HCT116 (cell line): ENCODE results near the gene C17orf100. TPM values are rescaled to one million over a fixed set of nuclear protein-coding genes. Genes with fewer than 3 reads are reported as not detected.

Experiments
- ATAC-seq: fragments of 200-7000 bp; cut with Tn5 transposase; 2 replicates; pipeline ENCODE4 v1.9.1; 2020; ENCODE audit warnings: mild to moderate bottlenecking, moderate library complexity
- BruUV-seq: library from RNA; stranded (reverse); fragments of 400-500 nt; replicated peaks from 2 replicates; lab custom pipeline; 2021; lab: Mats Ljungman, UMichigan
- CTCF ChIA-PET: fragments of 300-600 bp; sonication (Branson Sonifier 250); formaldehyde crosslinking; loops from one replicate; lab custom pipeline; 2021; ENCODE audit warnings: antibody characterized with exemption; lab: Charles Lee
- POLR2A ChIA-PET: fragments of 300-600, 350-600 bp; sonication (Branson Sonifier 250); formaldehyde crosslinking; loops from one replicate; lab custom pipeline; 2021; ENCODE audit warnings: antibody characterized with exemption; lab: Charles Lee
- RAD21 ChIA-PET, 2 experiments: fragments of 300-600 bp; sonication (Branson Sonifier 250); formaldehyde crosslinking; loops; one replicate each; lab custom pipeline; 2023; ENCODE audit warnings: low total read pairs in 2 of 2; ENCODE audit not compliant: uncharacterized antibody in 2 of 2, unreplicated experiment in 2 of 2, low non-redundant PET in 1 of 2; lab: Charles Lee
- DNase-seq: peaks from one replicate; pipeline ENCODE4 v3.0.0-alpha.2; 2010; ENCODE audit warnings: low read depth, low spot score
- H2AFZ ChIP-seq: fragments of 200-600 bp; shearing (Covaris generic), sonication (generic); 2 replicates; pipeline ENCODE4 v1.6.1; 2017; ENCODE audit warnings: low read depth, mixed run types, mixed read lengths, antibody characterized with exemption, low read length; ENCODE audit not compliant: poor library complexity, severe bottlenecking
- H3K27ac ChIP-seq: 2 replicates; pipeline ENCODE4 v1.5.1; 2012; ENCODE audit warnings: low read depth, low read length
- H3K27me3 ChIP-seq: fragments of 200-600 bp; sonication (generic); 2 replicates; pipeline ENCODE4 v1.6.1; 2016; ENCODE audit warnings: mixed run types, low read length, mixed read lengths; ENCODE audit not compliant: insufficient read depth
- H3K36me3 ChIP-seq, 2 experiments: fragments of 200-500 bp in 1 of 2; fragments of 200-600 bp in 1 of 2; sonication (Bioruptor generic) in 1 of 2; sonication (generic) in 1 of 2; 2 replicates each; pipeline versions ENCODE4 v1.5.1 to v1.6.1; 2014 to 2016; ENCODE audit warnings: low read length in 2 of 2, inconsistent platforms in 1 of 2, mixed read lengths in 1 of 2, mixed run types in 1 of 2; ENCODE audit not compliant: insufficient read depth in 2 of 2, control insufficient read depth in 1 of 2
- H3K4me1 ChIP-seq, 2 experiments: fragments of 200-600 bp in 1 of 2; sonication (generic) in 1 of 2; 2 replicates each; pipeline versions ENCODE4 v1.5.1 to v1.6.1; 2012 to 2017; ENCODE audit warnings: low read length in 2 of 2, inconsistent platforms in 1 of 2, mild to moderate bottlenecking in 1 of 2, mixed read lengths in 1 of 2, mixed run types in 1 of 2, moderate library complexity in 1 of 2; ENCODE audit not compliant: insufficient read depth in 2 of 2, control insufficient read depth in 1 of 2
- H3K4me2 ChIP-seq: fragments of 200-600 bp; sonication (generic); 2 replicates; pipeline ENCODE4 v1.6.1; 2017; ENCODE audit warnings: mixed run types, low read length, mixed read lengths
- H3K4me3 ChIP-seq, 2 experiments: fragments of 200-600 bp in 1 of 2; sonication (generic) in 1 of 2; replicated peaks in 1 of 2; 2 replicates each; pipeline ENCODE4 v1.5.1; 2011 to 2016; ENCODE audit warnings: low read length in 2 of 2, control low read depth in 1 of 2, low read depth in 1 of 2, mild to moderate bottlenecking in 1 of 2, mixed read lengths in 1 of 2, mixed run types in 1 of 2
- H3K79me2 ChIP-seq: fragments of 200-600 bp; sonication (generic); 2 replicates; pipeline ENCODE4 v1.6.1; 2017; ENCODE audit warnings: mild to moderate bottlenecking, mixed run types, low read length, moderate library complexity, mixed read lengths; ENCODE audit not compliant: insufficient read depth
- H3K9ac ChIP-seq: fragments of 200-600 bp; sonication (generic); 2 replicates; pipeline ENCODE4 v1.6.1; 2016; ENCODE audit warnings: low read length, mixed read lengths
- H3K9me2 ChIP-seq: fragments of 200-600 bp; sonication (generic), shearing (Covaris generic); 2 replicates; pipeline ENCODE4 v1.6.1; 2017; ENCODE audit warnings: mixed run types, mild to moderate bottlenecking, moderate library complexity; ENCODE audit not compliant: insufficient read depth
- H3K9me3 ChIP-seq, 2 experiments: fragments of 200-500 bp in 1 of 2; fragments of 200-600 bp in 1 of 2; sonication (Bioruptor generic) in 1 of 2; sonication (generic) in 1 of 2; 2 replicates each; pipeline ENCODE4 v1.6.1; 2014 to 2017; ENCODE audit warnings: low read length in 2 of 2, mixed read lengths in 2 of 2, inconsistent platforms in 1 of 2, low read depth in 1 of 2, mild to moderate bottlenecking in 1 of 2, mixed run types in 1 of 2, moderate library complexity in 1 of 2; ENCODE audit not compliant: control insufficient read depth in 1 of 2, insufficient read depth in 1 of 2
- H4K20me1 ChIP-seq: fragments of 200-600 bp; sonication (generic), shearing (Covaris generic); 2 replicates; pipeline ENCODE4 v1.6.1; 2017; ENCODE audit warnings: mixed run types, mild to moderate bottlenecking, moderate library complexity; ENCODE audit not compliant: insufficient read depth
- CBX3 ChIP-seq: IDR thresholded peaks from 2 replicates; pipeline ENCODE4 v1.6.1; 2012; ENCODE audit warnings: low read depth
- CEBPB ChIP-seq: IDR thresholded peaks from 2 replicates; pipeline ENCODE4 v1.6.1; 2012; ENCODE audit warnings: low read depth
- CTCF ChIP-seq, 3 experiments: fragments of 200-600 bp in 1 of 3; sonication (generic) in 1 of 3; IDR thresholded peaks in 2 of 3; conservative IDR thresholded peaks in 1 of 3; 2 replicates each; pipeline ENCODE4 v1.5.1; 2012 to 2017; ENCODE audit warnings: low read depth in 2 of 3, low read length in 2 of 3, antibody characterized with exemption in 1 of 3, borderline replicate concordance in 1 of 3, control low read depth in 1 of 3, mild to moderate bottlenecking in 1 of 3, mixed read lengths in 1 of 3, mixed run types in 1 of 3, moderate library complexity in 1 of 3; ENCODE audit not compliant: insufficient read depth in 1 of 3
- EGR1 ChIP-seq: IDR thresholded peaks from 2 replicates; pipeline ENCODE4 v1.6.1; 2012; ENCODE audit warnings: low read depth
- POLR2A ChIP-seq: IDR thresholded peaks from 2 replicates; pipeline ENCODE4 v1.7.0; 2011; ENCODE audit warnings: borderline replicate concordance; ENCODE audit not compliant: insufficient read depth, insufficient read length; ENCODE audit errors: extremely low read depth
- SIN3A ChIP-seq: IDR thresholded peaks from 2 replicates; pipeline ENCODE4 v1.6.1; 2012; ENCODE audit warnings: low read depth
- YY1 ChIP-seq: IDR thresholded peaks from 2 replicates; pipeline ENCODE4 v1.6.1; 2011; ENCODE audit warnings: low read length, low read depth, moderate library complexity, mild to moderate bottlenecking; ENCODE audit not compliant: insufficient replicate concordance; ENCODE audit errors: extremely low read depth
- ZBTB33 ChIP-seq: IDR thresholded peaks from 2 replicates; pipeline ENCODE4 v1.6.1; 2011; ENCODE audit warnings: mild to moderate bottlenecking, low read length, moderate library complexity; ENCODE audit not compliant: insufficient replicate concordance; ENCODE audit errors: extremely low read depth
- ZFX ChIP-seq: fragments of 450-650 bp; IDR thresholded peaks from 2 replicates; pipeline ENCODE4 v1.6.1; 2017
- intact Hi-C: fragments of 100-400 bp; cut with micrococcal nuclease; formaldehyde crosslinking; loops from 2 replicates; pipeline ENCODE4 v1.10.0; 2022
- total RNA-seq: library from RNA; stranded (reverse); gene quantifications from one replicate; pipeline ENCODE4 v1.2.1, GENCODE V29; 2021; ENCODE audit not compliant: unreplicated experiment
- TF ChIP-seq, protein P1 (sequence below): IDR thresholded peaks from 2 replicates; pipeline ENCODE4 v1.6.1; 2012

C17orf100 gene
- total RNA-seq, 1 experiment from 2014 or later: 0.76 TPM

GRCh38 chr17:6674586-6674985 lies 23.0 kb downstream of the C17orf100 start:
- Histone ChIP-seq H3K9me3 (no peaks in the 10 kb centered on the region), H3K9ac (no peak overlapping the region), H2AFZ (no peak overlapping the region), H3K4me2 (no peak overlapping the region), H3K79me2 (no peaks in the 10 kb centered on the region), H3K27me3 (no peaks in the 10 kb centered on the region), H4K20me1 (no peaks in the 10 kb centered on the region), H3K4me1 (peaks cover 12 to 21% of the 10 kb centered on the region in 2 experiments), H3K4me3 (no peak overlapping the region)
- CTCF ChIA-PET: no interaction called here
- POLR2A ChIA-PET: no interaction called here
- RAD21 ChIA-PET: no interaction called here
- no peak for DNase-seq
- intact Hi-C loops: no loop called here
- TF ChIP-seq CBX3 (no peak), ZBTB33 (no peak), EGR1 (no peak), CEBPB (no peak), ZFX (no peak), POLR2A (no peak), CTCF (IDR thresholded peaks at IDR 0.05 in 2 of 3, conservative IDR thresholded peaks at IDR 0.05 in 1 of 3; ENCODE audit: borderline replicate concordance in 1 of 3, insufficient read depth in 1 of 3, low read depth in 2 of 3, low read length in 2 of 3) (no peak), SIN3A (no peak), YY1 (no peak)
- TF ChIP-seq, protein P1, sequence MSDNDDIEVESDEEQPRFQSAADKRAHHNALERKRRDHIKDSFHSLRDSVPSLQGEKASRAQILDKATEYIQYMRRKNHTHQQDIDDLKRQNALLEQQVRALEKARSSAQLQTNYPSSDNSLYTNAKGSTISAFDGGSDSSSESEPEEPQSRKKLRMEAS: no peak
- TF ChIP-seq, all 23 proteins: peak for 0
- Histone ChIP-seq H3K36me3 (no peaks in the 10 kb centered on the region), H3K9me2 (no peaks in the 10 kb centered on the region), H3K27ac (no peak overlapping the region)
- ATAC-seq: no peak
- no TSS peak for BruUV-seq
